Breast epithelium (tissue), 4 donors: ENCODE data around the gene MSANTD4. TPM values are rescaled to one million over a fixed set of nuclear protein-coding genes. Genes with fewer than 3 reads are reported as not detected.

Experiments
- DNase-seq, 2 donors: peaks; one replicate each; pipeline ENCODE4 v3.0.0-alpha.2; 2019; ENCODE audit warnings: low spot score in 2 of 2
- H3K27ac ChIP-seq, 2 donors: fragments of 200-600 bp; sonication (generic) in 1 of 2; one replicate each; pipeline ENCODE4 v1.5.1; 2016 to 2019; ENCODE audit warnings: mild to moderate bottlenecking in 1 of 2
- H3K27me3 ChIP-seq, 2 donors: fragments of 200-600 bp; sonication (generic) in 1 of 2; one replicate each; pipeline versions ENCODE4 v1.5.1 to v1.6.0; 2017 to 2019; ENCODE audit warnings: control low read depth in 1 of 2, mild to moderate bottlenecking in 1 of 2
- H3K36me3 ChIP-seq: fragments of 200-600 bp; one replicate; pipeline ENCODE4 v1.5.1; 2019
- H3K4me1 ChIP-seq, 2 donors: fragments of 200-600 bp; sonication (generic); one replicate each; pipeline ENCODE4 v1.5.1; 2016 to 2019; ENCODE audit warnings: control low read depth in 1 of 2
- H3K4me3 ChIP-seq, 3 donors: fragments of 200-600 bp; sonication (generic); 1 replicate in 2 of 3; 2 replicates in 1 of 3; pipeline ENCODE4 v1.5.1; 2016 to 2019; ENCODE audit warnings: mild to moderate bottlenecking in 3 of 3, moderate library complexity in 2 of 3
- H3K9me3 ChIP-seq, 2 donors: fragments of 200-600 bp; sonication (generic) in 1 of 2; one replicate each; pipeline ENCODE4 v1.5.1; 2016 to 2019; ENCODE audit warnings: control low read depth in 1 of 2
- POLR2A ChIP-seq: fragments of 450-650 bp; IDR thresholded peaks from one replicate; pipeline ENCODE4 v1.6.1; 2016; ENCODE audit warnings: antibody characterized with exemption, mild to moderate bottlenecking, moderate library complexity
- POLR2AphosphoS5 ChIP-seq, 3 donors: sonication (generic); formaldehyde crosslinking; IDR thresholded peaks; one replicate each; pipeline ENCODE4 v1.6.1; 2017; ENCODE audit warnings: antibody characterized with exemption in 3 of 3
- intact Hi-C: fragments of 100-400 bp; cut with DNase I; formaldehyde crosslinking; loops from one replicate; pipeline ENCODE4 v1.15.1; 2023; ENCODE audit warnings: low total_unique reads
- total RNA-seq, 3 donors: library from RNA; depleted of rRNA; stranded (reverse); fragments of >200 nt; gene quantifications; one replicate each; pipeline ENCODE4 v1.1.0, GENCODE V29; 2016
- TF ChIP-seq, protein P1 (sequence below), 3 donors: fragments of 450-650 bp; IDR thresholded peaks; one replicate each; pipeline ENCODE4 v1.5.1; 2016 to 2017; ENCODE audit warnings: antibody characterized with exemption in 3 of 3, mild to moderate bottlenecking in 3 of 3, moderate library complexity in 3 of 3

MSANTD4 gene
- total RNA-seq, 3 donors from 2014 or later = 18.9 to 29.0 (median 22.3) TPM

DNA sequence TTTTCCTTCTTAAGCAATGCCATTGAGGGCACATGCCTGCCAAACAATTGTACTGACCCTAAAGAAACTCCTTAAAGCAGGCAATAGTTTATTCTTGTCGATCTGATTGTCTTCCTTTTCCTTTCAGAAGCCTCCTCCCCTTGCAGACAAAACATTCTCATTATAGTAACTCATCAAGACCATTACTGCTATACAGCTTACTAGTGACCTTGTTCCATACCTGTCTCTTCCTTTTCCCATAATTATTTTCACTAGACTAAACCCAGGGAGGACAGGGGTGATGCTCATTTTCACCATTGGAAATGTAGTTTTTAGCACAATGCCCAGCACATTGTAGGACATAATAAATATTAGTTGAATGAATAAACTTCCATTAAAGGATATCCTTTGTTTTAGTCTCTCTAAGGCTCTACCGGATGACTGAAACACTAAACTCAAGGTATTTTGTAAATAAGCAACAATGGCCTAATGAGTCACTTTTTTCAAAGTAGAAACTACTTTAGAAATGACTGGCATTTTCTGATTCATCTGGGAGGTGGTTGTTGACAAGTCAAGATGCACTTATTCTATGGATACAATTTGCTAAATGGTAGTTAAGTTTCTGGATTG, 9.3 kb upstream of the MSANTD4 start:
- Histone ChIP-seq H3K27ac (no peak overlapping the region), H3K4me1 (no peaks in the 10 kb centered on the region), H3K27me3 (peaks cover 0 to 3% of the 10 kb centered on the region in 2 donors), H3K4me3 (no peak overlapping the region), H3K9me3 (no peaks in the 10 kb centered on the region), H3K36me3 (no peaks in the 10 kb centered on the region)
- intact Hi-C loops = no loop called here
- TF ChIP-seq POLR2A = no peak
- TF ChIP-seq, protein P1, sequence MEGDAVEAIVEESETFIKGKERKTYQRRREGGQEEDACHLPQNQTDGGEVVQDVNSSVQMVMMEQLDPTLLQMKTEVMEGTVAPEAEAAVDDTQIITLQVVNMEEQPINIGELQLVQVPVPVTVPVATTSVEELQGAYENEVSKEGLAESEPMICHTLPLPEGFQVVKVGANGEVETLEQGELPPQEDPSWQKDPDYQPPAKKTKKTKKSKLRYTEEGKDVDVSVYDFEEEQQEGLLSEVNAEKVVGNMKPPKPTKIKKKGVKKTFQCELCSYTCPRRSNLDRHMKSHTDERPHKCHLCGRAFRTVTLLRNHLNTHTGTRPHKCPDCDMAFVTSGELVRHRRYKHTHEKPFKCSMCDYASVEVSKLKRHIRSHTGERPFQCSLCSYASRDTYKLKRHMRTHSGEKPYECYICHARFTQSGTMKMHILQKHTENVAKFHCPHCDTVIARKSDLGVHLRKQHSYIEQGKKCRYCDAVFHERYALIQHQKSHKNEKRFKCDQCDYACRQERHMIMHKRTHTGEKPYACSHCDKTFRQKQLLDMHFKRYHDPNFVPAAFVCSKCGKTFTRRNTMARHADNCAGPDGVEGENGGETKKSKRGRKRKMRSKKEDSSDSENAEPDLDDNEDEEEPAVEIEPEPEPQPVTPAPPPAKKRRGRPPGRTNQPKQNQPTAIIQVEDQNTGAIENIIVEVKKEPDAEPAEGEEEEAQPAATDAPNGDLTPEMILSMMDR (IDR thresholded peaks at IDR 0.05) = no peak
- no peak for TF ChIP-seq POLR2AphosphoS5 (IDR thresholded peaks at IDR 0.05)
- no peak for DNase-seq

DNA sequence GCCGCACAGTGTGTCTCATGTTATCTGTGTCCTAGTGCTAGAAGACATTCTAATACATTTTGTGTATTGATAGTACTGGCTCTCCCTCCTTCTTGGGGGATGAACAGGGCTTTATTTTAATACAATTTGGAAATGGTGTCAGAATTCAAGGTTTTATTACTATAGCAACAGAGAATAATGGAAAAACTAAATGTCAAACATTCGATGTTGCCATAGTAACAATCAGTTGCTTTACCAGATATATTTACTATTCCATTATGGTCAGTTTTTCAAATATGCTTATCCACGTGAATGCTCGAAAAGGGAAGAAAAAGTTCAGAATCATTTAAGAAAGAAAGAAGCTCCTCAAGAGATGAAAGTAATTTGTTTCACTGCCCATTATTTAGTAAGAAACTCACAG, 8.6 kb upstream of the MSANTD4 start:
- TF ChIP-seq, protein P1 (IDR thresholded peaks at IDR 0.05) = no peak
- TF ChIP-seq POLR2AphosphoS5 (IDR thresholded peaks at IDR 0.05) (no peak), POLR2A (no peak)
- Histone ChIP-seq H3K4me1 (no peaks in the 10 kb centered on the region), H3K27ac (no peak overlapping the region), H3K9me3 (no peaks in the 10 kb centered on the region), H3K36me3 (no peaks in the 10 kb centered on the region), H3K4me3 (no peak overlapping the region), H3K27me3 (peaks cover 0 to 3% of the 10 kb centered on the region in 2 donors)
- intact Hi-C loops = no loop called here
- DNase-seq = no peak

DNA sequence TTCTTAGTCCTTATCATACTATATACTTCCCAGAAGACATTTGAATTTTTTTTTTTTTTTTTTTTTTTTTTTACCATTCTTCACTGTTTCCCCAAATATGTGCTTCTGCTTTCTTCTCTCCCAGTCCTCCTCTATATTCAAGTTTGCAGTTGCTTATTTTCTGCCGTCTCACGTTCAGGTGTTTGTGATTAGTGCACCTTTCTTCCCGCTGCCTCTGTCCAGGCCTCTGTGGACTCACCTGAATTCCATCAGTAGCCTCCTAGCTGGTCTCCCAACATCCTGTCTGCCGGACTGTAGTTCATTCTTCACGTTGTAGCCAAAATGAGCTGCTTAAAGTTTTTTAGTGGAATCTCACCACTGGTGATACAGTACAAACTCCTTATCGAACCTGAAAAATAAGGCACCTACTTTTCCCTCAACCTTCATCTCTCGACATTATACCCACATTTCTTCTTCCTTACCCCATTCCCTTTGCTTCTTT, 795 bp upstream of the MSANTD4 start:
- no peaks in the 10 kb centered on the region for H3K9me3 ChIP-seq
- H3K4me3 ChIP-seq = peak overlapping the region; percentile 84 to 92 (median 90)
- H3K4me1 ChIP-seq = no peaks in the 10 kb centered on the region
- DNase-seq = no peak
- no peaks in the 10 kb centered on the region for H3K36me3 ChIP-seq
- TF ChIP-seq POLR2A (no peak), POLR2AphosphoS5 (IDR thresholded peaks at IDR 0.05) (no peak)
- TF ChIP-seq, protein P1 (IDR thresholded peaks at IDR 0.05) = no peak
- no peaks in the 10 kb centered on the region for H3K27me3 ChIP-seq
- intact Hi-C loops = no loop called here
- H3K27ac ChIP-seq = peak overlapping the region in 1 of 2 donors; percentile 73

DNA sequence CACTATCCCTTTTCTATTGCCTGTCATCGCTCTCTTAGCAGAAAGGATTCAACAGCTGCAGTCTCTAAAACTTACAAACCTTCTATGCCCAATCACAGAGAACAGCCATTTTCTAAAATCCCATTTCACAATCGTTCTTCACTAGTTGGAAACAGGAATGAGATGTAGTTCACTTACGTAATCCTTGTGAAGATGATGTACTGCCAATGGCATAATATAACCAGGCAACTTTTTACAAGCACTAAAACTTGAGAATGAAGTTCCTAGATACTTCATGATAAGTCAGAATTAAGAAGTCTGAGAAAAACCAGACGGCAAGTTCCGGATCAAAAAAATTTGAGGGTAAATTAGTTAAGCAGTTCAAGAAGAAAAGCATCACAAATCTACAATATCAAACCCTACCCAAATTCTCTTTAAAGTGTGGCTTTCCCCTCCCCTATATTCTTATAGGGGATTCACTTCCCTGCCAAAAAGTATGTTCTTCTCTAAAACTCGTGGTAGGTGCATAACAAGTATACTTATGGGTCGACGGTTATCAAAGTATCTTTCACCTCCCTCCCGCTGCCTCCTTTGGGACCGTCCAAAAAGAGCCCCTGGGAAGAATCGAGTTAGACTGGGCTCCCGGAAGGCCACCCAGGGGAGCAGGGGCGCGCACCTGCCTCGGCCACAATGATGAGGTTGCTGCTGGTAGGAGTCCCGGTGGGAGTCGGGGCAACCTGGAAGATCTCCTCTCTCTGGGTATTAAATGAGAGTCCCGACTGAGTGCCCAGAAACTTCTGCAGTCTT, 666 bp downstream of the MSANTD4 start:
- H3K4me3 ChIP-seq = peak overlapping the region; percentile 84 to 92 (median 90)
- no peak for DNase-seq
- H3K27me3 ChIP-seq = no peaks in the 10 kb centered on the region
- TF ChIP-seq, protein P1 (IDR thresholded peaks at IDR 0.05) = no peak
- TF ChIP-seq POLR2A (no peak), POLR2AphosphoS5 (IDR thresholded peaks at IDR 0.05) (no peak)
- peak overlapping the region; percentile 73 to 81 for H3K27ac ChIP-seq
- intact Hi-C loops = no loop called here
- H3K9me3 ChIP-seq = no peaks in the 10 kb centered on the region
- no peaks in the 10 kb centered on the region for H3K36me3 ChIP-seq
- H3K4me1 ChIP-seq = no peaks in the 10 kb centered on the region

DNA sequence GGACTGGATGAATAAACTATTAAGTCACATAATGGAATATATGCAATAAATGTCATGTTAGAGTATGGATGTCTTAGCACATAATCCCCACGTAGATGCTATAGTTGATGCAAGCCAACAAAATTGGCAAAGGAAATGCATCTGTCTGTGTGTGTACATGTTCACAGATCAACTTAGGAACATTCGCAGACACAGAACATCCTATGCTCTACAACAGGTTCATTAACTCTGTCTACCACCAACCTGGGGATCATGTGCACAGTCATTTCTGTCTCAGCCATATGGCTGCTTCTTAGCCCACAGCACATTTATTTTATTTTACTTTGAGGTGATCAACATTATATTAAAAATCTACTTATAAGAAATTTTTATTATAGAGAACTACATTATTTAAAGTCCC, 4.9 kb downstream of the MSANTD4 start:
- DNase-seq = no peak
- no peaks in the 10 kb centered on the region for H3K27me3 ChIP-seq
- TF ChIP-seq POLR2AphosphoS5 (IDR thresholded peaks at IDR 0.05) = no peak
- TF ChIP-seq, protein P1 (IDR thresholded peaks at IDR 0.05) = no peak
- TF ChIP-seq POLR2A = no peak
- no peaks in the 10 kb centered on the region for H3K4me1 ChIP-seq
- H3K4me3 ChIP-seq = no peak overlapping the region
- no peaks in the 10 kb centered on the region for H3K36me3 ChIP-seq
- intact Hi-C loops = no loop called here
- H3K9me3 ChIP-seq = no peaks in the 10 kb centered on the region
- no peak overlapping the region for H3K27ac ChIP-seq
